Peyer's patch (tissue), 4 donors: ENCODE measurements around the gene TMPRSS3.

ENCODE experiments used
- POLR2A ChIP-seq, 2 donors: fragments of 450-650 bp; IDR thresholded peaks; one replicate each; pipeline ENCODE4 v1.5.1; 2017; ENCODE audit warnings: antibody characterized with exemption in 2 of 2, mild to moderate bottlenecking in 2 of 2, moderate library complexity in 2 of 2
- TF ChIP-seq, protein P1 (sequence below), 6 experiments: fragments of 450-650 bp in 4 of 6; fragments of 200-600 bp in 2 of 6; sonication (generic) in 1 of 6; IDR thresholded peaks; one replicate each; pipeline ENCODE4 v1.5.1; 2017 to 2019; ENCODE audit warnings: antibody characterized with exemption in 6 of 6, mild to moderate bottlenecking in 3 of 6, moderate library complexity in 1 of 6

DNA sequence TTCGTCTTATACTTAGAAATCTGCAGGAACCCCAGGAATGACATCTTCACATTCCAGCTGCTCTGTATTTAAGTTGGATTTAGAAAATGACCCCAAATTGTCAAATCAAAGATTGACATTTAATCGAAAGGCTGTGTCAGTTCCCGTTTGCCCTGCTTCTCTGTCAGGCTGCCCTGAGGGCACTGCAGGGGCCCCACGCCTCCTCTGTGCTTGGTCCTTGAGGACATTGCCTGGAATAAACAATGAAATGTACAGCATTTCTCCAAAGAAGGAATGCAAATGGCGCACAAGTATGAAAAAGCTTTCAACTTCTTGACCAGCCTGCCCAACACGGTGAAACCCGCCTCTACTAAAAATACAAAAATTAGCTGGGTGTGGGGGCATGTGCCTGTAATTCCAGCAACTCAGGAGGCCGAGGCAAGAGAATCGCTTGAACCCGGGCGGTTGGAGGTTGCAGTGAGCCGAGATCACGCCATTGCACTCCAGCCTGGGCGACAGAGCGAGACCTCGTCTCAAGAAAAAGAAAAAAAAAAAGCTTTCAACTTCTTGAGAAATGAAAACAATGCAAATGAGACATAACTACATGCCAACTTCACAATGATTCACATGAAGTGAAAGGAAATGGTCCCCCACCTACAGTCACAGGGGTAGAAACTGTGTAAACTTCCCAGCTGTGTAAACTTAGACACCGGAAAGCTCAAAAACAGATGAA lies 3.0 kb downstream of the TMPRSS3 start:
- TF ChIP-seq, protein P1, sequence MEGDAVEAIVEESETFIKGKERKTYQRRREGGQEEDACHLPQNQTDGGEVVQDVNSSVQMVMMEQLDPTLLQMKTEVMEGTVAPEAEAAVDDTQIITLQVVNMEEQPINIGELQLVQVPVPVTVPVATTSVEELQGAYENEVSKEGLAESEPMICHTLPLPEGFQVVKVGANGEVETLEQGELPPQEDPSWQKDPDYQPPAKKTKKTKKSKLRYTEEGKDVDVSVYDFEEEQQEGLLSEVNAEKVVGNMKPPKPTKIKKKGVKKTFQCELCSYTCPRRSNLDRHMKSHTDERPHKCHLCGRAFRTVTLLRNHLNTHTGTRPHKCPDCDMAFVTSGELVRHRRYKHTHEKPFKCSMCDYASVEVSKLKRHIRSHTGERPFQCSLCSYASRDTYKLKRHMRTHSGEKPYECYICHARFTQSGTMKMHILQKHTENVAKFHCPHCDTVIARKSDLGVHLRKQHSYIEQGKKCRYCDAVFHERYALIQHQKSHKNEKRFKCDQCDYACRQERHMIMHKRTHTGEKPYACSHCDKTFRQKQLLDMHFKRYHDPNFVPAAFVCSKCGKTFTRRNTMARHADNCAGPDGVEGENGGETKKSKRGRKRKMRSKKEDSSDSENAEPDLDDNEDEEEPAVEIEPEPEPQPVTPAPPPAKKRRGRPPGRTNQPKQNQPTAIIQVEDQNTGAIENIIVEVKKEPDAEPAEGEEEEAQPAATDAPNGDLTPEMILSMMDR (IDR thresholded peaks at IDR 0.05), result no peak
- TF ChIP-seq POLR2A (IDR thresholded peaks at IDR 0.05), result no peak
